Measurements from ENCODE around the gene DYNLRB2. TPM values are rescaled to one million over a fixed set of nuclear protein-coding genes. Genes with fewer than 3 reads are reported as not detected.

Gene DYNLRB2
- total and polyA plus RNA-seq, 8 donors, result 1.6 TPM; not detected in 7

DNA sequence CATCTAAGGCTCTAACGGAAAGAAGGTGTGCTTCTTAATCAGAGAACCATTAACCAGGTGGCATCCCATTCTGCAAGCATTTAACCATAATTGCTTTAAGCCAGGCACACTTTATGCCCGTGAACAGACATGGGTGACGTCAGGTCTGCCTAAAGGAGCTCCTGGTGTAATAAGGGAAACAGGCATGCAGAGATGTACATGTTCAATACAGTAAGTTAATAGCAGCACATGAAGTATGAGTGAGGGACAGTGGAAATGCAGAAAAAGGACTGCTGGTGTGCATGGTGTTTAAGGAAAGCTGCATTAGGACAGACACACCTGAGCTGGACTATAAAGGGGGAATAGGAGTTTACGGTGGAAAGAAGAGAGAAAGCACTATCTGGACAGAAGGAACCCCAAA, 18.6 kb downstream of the DYNLRB2 start:
- Histone ChIP-seq H3K4me1 (no peaks in the 10 kb centered on the region), H3K36me3 (no peaks in the 10 kb centered on the region), H3K4me3 (no peak overlapping the region), H3K9me3 (no peaks in the 10 kb centered on the region), H3K27me3 (peaks cover 0 to 16% (median 0%) of the 10 kb centered on the region in 3 donors), H3K27ac (no peak overlapping the region)
- 44 to 78% (median 58%) methylated on average over 4 of the region's 4 CpGs for WGBS, 5 donors
- no peak for TF ChIP-seq POLR2AphosphoS5 (IDR thresholded peaks at IDR 0.05)
- TF ChIP-seq, protein P1, sequence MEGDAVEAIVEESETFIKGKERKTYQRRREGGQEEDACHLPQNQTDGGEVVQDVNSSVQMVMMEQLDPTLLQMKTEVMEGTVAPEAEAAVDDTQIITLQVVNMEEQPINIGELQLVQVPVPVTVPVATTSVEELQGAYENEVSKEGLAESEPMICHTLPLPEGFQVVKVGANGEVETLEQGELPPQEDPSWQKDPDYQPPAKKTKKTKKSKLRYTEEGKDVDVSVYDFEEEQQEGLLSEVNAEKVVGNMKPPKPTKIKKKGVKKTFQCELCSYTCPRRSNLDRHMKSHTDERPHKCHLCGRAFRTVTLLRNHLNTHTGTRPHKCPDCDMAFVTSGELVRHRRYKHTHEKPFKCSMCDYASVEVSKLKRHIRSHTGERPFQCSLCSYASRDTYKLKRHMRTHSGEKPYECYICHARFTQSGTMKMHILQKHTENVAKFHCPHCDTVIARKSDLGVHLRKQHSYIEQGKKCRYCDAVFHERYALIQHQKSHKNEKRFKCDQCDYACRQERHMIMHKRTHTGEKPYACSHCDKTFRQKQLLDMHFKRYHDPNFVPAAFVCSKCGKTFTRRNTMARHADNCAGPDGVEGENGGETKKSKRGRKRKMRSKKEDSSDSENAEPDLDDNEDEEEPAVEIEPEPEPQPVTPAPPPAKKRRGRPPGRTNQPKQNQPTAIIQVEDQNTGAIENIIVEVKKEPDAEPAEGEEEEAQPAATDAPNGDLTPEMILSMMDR (IDR thresholded peaks at IDR 0.05), result no peak
- intact Hi-C loops (cut with DNase I; ENCODE audit: low total_unique reads), result no loop called here
- DNase-seq, result no peak

DNA sequence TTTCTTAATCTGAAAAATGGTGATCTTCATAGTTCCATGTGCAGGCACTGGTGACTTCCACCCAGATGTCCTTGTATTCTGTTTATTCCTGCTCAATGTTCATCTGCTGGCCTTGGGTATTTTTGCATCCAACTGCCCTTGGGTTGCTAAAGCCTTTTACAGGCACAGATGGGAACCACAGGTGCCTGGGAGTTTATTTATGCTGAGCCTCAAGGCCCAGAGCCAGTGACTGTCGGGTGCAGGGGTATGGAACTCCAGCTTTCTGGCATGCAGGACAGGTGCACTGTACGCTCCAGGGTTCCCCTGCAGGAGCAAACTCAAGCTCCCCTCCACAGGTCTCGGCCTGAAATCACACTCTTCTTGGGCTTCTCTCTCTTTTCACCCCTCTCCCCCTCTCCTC, 22.3 kb downstream of the DYNLRB2 start:
- Histone ChIP-seq H3K9me3 (no peaks in the 10 kb centered on the region), H3K27me3 (peaks cover 0 to 16% (median 0%) of the 10 kb centered on the region in 3 donors), H3K36me3 (no peaks in the 10 kb centered on the region), H3K4me3 (no peak overlapping the region), H3K27ac (no peak overlapping the region), H3K4me1 (no peaks in the 10 kb centered on the region)
- DNase-seq, result no peak
- TF ChIP-seq EP300 (IDR thresholded peaks at IDR 0.05) (no peak), POLR2AphosphoS5 (IDR thresholded peaks at IDR 0.05) (no peak), POLR2A (IDR thresholded peaks at IDR 0.05) (no peak)
- TF ChIP-seq, protein P1 (IDR thresholded peaks at IDR 0.05), result no peak
- intact Hi-C loops (cut with DNase I; ENCODE audit: low total_unique reads), result no loop called here
- WGBS, 5 donors, result 86 to 97% (median 89%) methylated on average over 3 of the region's 3 CpGs

DNA sequence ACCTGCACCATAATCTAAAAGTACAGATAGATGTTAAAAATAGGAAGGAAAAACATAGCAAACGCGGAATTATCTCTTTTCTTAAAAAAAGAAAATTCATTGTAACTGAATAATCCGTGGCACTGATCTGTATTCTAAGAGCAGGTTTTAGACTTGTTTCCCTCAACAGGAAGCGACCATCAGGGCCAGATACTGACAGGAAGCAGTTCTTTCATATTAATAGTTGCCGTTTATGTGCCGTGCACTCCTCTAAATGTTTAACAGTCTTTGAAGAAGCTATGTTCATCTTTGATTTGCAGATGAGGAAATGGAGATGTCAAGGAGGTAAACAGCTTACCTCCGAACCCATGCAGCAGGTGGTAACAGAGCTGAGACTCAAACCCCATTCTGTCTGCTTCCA, 23.6 kb downstream of the DYNLRB2 start:
- Histone ChIP-seq H3K27ac (no peak overlapping the region), H3K4me1 (peaks cover 0 to 2% (median under 1%) of the 10 kb centered on the region in 4 donors), H3K36me3 (no peaks in the 10 kb centered on the region), H3K9me3 (no peaks in the 10 kb centered on the region), H3K27me3 (peaks cover 0 to 16% (median 0%) of the 10 kb centered on the region in 3 donors), H3K4me3 (no peak overlapping the region)
- 61 to 78% (median 66%) methylated on average over 7 of the region's 7 CpGs for WGBS, 5 donors
- intact Hi-C loops (cut with DNase I; ENCODE audit: low total_unique reads), result no loop called here
- no peak for DNase-seq
- TF ChIP-seq, protein P1 (IDR thresholded peaks at IDR 0.05), result no peak
- TF ChIP-seq POLR2A (IDR thresholded peaks at IDR 0.05) (no peak), EP300 (IDR thresholded peaks at IDR 0.05) (no peak), POLR2AphosphoS5 (IDR thresholded peaks at IDR 0.05) (no peak)

DNA sequence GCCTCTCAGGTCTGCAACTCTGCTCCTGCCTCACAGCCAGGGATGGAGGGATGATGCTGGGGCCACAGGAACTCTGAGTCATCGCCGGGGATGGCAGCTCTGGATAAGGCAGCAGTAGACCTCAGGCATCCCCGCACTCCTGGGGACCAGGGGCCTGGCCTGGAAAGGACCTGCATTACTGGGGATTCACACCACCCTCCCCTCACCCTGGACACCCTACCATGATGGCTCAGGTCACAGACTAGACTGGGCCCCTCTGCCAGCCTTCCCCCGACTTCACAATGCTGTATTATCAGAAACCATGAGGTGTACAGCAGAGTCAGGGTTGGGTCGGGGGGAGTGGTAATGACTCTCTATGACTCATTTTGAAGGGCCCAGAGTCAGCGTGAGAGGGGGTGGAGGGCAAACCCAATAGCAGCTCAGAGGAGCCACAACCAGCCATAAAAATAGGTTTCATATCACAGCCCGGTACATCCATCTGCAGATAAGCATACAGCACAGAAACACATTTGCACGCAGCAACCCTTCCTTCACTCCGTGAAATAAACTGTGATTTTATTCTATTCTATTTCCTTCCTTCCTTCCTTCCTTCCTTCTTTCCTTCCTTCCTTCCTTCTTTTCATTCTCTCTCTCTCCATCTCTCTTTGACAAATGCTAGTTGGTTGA, 28.8 kb downstream of the DYNLRB2 start:
- 49 to 57% (median 54%) methylated on average over 9 of the region's 9 CpGs for WGBS, 5 donors
- no peak for TF ChIP-seq EP300 (IDR thresholded peaks at IDR 0.05)
- no peak for TF ChIP-seq POLR2AphosphoS5 (IDR thresholded peaks at IDR 0.05)
- TF ChIP-seq POLR2A (IDR thresholded peaks at IDR 0.05), result no peak
- TF ChIP-seq, protein P1 (IDR thresholded peaks at IDR 0.05), result no peak
- Histone ChIP-seq H3K9me3 (no peaks in the 10 kb centered on the region), H3K36me3 (no peaks in the 10 kb centered on the region), H3K27ac (no peak overlapping the region), H3K27me3 (peaks cover 0 to 6% (median 0%) of the 10 kb centered on the region in 3 donors), H3K4me1 (peaks cover 0 to 10% (median 4%) of the 10 kb centered on the region in 4 donors), H3K4me3 (no peak overlapping the region)
- DNase-seq, result peak in 1 of 2 donors; percentile 55
- intact Hi-C loops (cut with DNase I; ENCODE audit: low total_unique reads), result no loop called here
